ENCODE results near the gene PRKCA.

Gene PRKCA

DNA sequence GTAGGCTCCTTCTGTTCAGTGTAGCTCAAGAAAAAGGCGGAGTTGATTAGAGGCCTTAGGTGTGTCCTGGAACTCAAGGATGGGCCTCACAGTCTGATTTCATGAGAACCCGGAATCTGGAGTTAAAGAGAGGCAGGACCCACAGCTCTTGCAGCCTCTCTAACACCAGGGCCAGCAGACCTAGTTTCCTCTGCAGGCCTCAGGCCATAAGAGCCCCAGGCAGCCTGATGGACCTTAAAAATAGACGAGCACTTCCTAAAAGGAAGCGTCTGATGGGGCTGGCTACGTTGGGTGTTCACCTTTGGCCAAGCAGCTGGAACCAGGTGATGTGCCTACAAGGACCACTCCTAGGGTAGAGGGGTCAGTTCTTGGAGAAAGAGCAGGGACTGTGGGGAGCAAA lies 540.1 kb downstream of the PRKCA start:
- no peaks in the 10 kb centered on the region for H3K36me3 ChIP-seq (ENCODE audit: insufficient read depth, low read length)
- no peak overlapping the region for H3K4me3 ChIP-seq
- no peaks in the 10 kb centered on the region for H3K9me3 ChIP-seq (ENCODE audit: low read depth, low read length)
- H3K9ac ChIP-seq (ENCODE audit: insufficient read length): no peak overlapping the region
- no peak overlapping the region for H3K27ac ChIP-seq
- TF ChIP-seq EZH2 (IDR thresholded peaks at IDR 0.05) (no peak), POLR2AphosphoS5 (IDR thresholded peaks at IDR 0.05; ENCODE audit: borderline replicate concordance, low read depth, low read length) (no peak), FOXP2 (optimal IDR thresholded peaks at IDR 0.05; ENCODE audit: control extremely low read depth, extremely low read length, insufficient read depth) (no peak)
- no peak for DNase-seq (ENCODE audit: low read depth, low spot score)

DNA sequence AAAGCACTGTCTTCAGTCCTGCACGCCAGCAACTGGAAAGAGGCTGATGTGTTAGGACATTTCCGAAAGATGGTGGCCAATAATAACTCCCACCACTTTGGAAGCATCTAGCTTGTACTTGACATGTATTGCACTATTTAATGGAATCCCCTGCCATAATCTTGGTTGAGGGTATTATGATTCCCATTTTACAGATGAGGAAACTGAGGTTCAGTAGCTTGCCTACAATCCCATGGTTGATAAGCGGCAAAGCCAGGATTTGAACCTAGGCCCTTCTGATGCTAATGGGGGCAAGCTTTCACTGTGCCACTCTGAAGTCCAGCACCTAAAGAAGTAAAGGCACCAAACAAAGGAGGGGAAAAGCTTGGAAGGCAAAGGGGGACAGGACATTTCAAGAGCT lies 540.5 kb downstream of the PRKCA start:
- TF ChIP-seq POLR2AphosphoS5 (IDR thresholded peaks at IDR 0.05; ENCODE audit: borderline replicate concordance, low read depth, low read length) (no peak), FOXP2 (optimal IDR thresholded peaks at IDR 0.05; ENCODE audit: control extremely low read depth, extremely low read length, insufficient read depth) (no peak), EZH2 (IDR thresholded peaks at IDR 0.05) (no peak)
- Histone ChIP-seq H3K36me3 (ENCODE audit: insufficient read depth, low read length) (no peaks in the 10 kb centered on the region), H3K27ac (no peak overlapping the region), H3K9ac (ENCODE audit: insufficient read length) (no peak overlapping the region), H3K9me3 (ENCODE audit: low read depth, low read length) (no peaks in the 10 kb centered on the region), H3K4me3 (no peak overlapping the region)
- no peak for DNase-seq (ENCODE audit: low read depth, low spot score)

DNA sequence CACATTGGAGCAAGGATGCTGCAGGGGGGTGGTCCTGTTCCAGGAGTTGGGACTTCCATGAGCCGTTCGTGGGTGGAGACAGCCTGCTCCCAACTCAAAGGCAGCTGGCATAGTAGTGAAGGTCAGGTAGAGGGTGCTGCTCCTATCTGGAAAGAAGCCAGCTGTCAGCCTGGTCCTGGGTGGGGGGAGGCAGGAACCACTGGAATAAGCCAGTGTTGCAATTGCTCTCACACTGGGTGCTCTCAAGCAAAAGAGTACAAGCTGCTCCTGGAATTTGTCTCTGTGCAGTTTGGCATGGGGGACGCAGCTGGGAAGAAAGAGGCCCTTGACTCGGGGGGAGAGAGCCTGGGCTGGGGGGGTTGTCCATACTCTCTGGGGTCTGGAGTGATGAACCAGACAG lies 541.2 kb downstream of the PRKCA start:
- Histone ChIP-seq H3K4me3 (no peak overlapping the region), H3K27ac (no peak overlapping the region), H3K36me3 (ENCODE audit: insufficient read depth, low read length) (no peaks in the 10 kb centered on the region), H3K9me3 (ENCODE audit: low read depth, low read length) (no peaks in the 10 kb centered on the region), H3K9ac (ENCODE audit: insufficient read length) (no peak overlapping the region)
- no peak for TF ChIP-seq POLR2AphosphoS5 (IDR thresholded peaks at IDR 0.05; ENCODE audit: borderline replicate concordance, low read depth, low read length)
- TF ChIP-seq EZH2 (IDR thresholded peaks at IDR 0.05): no peak
- TF ChIP-seq FOXP2 (optimal IDR thresholded peaks at IDR 0.05; ENCODE audit: control extremely low read depth, extremely low read length, insufficient read depth): no peak
- DNase-seq (ENCODE audit: low read depth, low spot score): no peak

DNA sequence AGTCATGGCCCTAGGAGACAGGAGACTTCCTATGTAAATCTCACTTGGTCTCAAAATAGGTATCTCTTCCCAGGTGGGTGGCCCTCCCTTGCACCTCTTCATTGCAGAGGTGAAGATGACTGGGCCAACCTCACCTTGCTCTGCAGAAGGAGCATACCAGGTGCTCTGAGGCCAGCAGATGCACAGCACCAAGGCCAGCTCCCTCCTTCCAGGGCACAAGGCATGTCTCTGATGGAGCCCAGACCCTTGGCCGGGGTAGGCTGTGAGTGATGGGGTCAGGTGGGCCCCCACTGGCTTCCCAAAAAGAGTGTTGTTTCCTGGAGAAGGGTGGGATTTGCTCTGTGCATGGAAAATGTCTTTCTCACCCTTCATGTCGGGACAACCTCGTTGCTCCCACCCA lies 545.3 kb downstream of the PRKCA start:
- Histone ChIP-seq H3K9ac (ENCODE audit: insufficient read length) (no peak overlapping the region), H3K4me3 (no peak overlapping the region), H3K9me3 (ENCODE audit: low read depth, low read length) (no peaks in the 10 kb centered on the region), H3K27ac (no peak overlapping the region), H3K36me3 (ENCODE audit: insufficient read depth, low read length) (no peaks in the 10 kb centered on the region)
- no peak for DNase-seq (ENCODE audit: low read depth, low spot score)
- TF ChIP-seq POLR2AphosphoS5 (IDR thresholded peaks at IDR 0.05; ENCODE audit: borderline replicate concordance, low read depth, low read length) (no peak), FOXP2 (optimal IDR thresholded peaks at IDR 0.05; ENCODE audit: control extremely low read depth, extremely low read length, insufficient read depth) (no peak), EZH2 (IDR thresholded peaks at IDR 0.05) (no peak)

DNA sequence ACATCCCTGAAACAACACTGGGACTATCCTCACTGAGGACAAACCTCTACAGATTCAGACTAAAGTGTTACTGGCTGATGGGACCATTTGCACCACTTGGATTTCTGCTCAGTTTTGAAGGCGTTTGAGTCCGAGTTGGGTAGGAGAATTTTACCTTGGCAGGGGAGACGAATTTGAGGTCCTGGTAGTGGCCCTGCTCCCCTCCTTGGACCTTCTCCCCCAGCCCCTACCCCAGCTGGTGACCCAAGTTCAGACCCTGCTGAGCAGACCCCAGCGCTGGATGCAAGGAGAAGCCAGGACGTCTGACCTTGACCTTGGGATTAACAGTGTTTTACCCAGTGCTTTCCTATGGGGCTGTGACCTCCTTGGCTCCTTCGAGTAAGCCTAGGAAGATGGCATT lies 546.1 kb downstream of the PRKCA start:
- no peak for TF ChIP-seq EZH2 (IDR thresholded peaks at IDR 0.05)
- no peak overlapping the region for H3K4me3 ChIP-seq
- H3K9me3 ChIP-seq (ENCODE audit: low read depth, low read length): no peaks in the 10 kb centered on the region
- DNase-seq (ENCODE audit: low read depth, low spot score): no peak
- no peak overlapping the region for H3K9ac ChIP-seq (ENCODE audit: insufficient read length)
- H3K36me3 ChIP-seq (ENCODE audit: insufficient read depth, low read length): no peaks in the 10 kb centered on the region
- H3K27ac ChIP-seq: no peak overlapping the region

DNA sequence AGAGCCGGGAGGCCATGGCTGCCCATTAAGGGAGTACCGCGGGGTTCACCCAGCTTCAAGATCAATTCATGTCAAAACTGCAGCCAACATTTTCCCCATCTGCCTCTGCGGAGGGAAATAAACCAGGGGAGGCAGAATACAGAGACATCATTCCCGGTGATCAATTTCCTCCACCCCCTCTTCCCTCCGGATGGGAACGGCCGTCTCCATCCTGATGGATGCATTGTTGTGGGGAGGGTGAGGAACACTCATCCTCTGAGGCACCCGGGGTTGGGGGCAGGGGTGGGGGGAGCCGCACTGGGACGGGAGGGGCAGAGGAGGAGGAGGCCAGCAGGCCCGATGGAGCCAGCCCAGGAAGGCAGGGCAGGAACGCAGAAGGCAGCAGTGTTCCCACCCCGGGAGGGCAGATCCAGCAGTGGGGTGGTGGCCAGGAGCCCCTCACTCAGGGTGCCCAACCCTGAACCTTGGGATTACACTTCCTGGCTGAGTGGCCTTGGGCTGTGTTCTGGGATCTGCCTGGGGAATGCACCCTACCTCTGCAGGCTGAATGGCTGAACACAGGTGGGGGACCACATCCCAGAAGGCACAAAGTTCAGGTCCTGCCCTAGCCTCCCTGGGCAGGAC lies 546.7 kb downstream of the PRKCA start:
- no peak for TF ChIP-seq POLR2AphosphoS5 (IDR thresholded peaks at IDR 0.05; ENCODE audit: borderline replicate concordance, low read depth, low read length)
- no peak for TF ChIP-seq FOXP2 (optimal IDR thresholded peaks at IDR 0.05; ENCODE audit: control extremely low read depth, extremely low read length, insufficient read depth)
- no peak for TF ChIP-seq EZH2 (IDR thresholded peaks at IDR 0.05)
- no peak for DNase-seq (ENCODE audit: low read depth, low spot score)
- no peak overlapping the region for H3K27ac ChIP-seq
- H3K9me3 ChIP-seq (ENCODE audit: low read depth, low read length): no peaks in the 10 kb centered on the region
- H3K9ac ChIP-seq (ENCODE audit: insufficient read length): no peak overlapping the region
- no peaks in the 10 kb centered on the region for H3K36me3 ChIP-seq (ENCODE audit: insufficient read depth, low read length)
- H3K4me3 ChIP-seq: no peak overlapping the region

DNA sequence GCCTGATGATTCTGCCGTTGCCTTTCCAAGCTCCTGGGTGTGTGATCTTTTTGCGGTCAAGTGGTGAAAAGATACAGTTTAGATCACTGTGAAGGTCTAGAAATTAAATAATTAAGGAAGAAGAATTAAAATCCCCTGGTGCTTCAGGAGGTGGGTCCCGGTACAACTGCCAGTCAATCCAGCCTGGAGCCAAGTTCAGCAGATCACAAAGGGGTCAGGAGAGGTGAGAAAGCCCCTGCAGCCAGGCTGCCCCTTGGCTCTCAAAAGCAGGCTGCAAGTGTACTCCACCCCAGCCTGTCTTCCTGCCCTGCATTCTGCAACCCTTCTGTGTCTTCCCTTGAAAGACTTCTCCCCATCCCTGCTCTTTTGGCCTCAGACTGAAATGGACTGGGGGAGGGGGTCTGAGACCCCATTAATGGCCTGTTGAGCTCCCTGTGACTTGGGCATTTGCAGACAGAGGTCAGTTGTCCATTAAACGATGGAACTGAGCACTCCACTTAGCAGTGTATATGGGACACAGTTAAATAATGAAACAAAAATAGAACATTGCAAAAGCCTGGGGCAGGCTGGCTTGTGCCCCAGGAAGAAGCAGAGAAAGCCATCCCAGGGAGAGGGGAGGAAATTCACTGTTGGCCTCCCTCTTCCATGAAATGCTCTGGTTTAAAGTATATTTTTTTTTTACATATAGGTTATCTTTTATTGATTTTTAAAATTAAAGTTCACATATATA lies 547.6 kb downstream of the PRKCA start:
- no peak for DNase-seq (ENCODE audit: low read depth, low spot score)
- TF ChIP-seq EZH2 (IDR thresholded peaks at IDR 0.05) (no peak), FOXP2 (optimal IDR thresholded peaks at IDR 0.05; ENCODE audit: control extremely low read depth, extremely low read length, insufficient read depth) (no peak), POLR2AphosphoS5 (IDR thresholded peaks at IDR 0.05; ENCODE audit: borderline replicate concordance, low read depth, low read length) (no peak)
- no peaks in the 10 kb centered on the region for H3K36me3 ChIP-seq (ENCODE audit: insufficient read depth, low read length)
- H3K27ac ChIP-seq: no peak overlapping the region
- H3K9ac ChIP-seq (ENCODE audit: insufficient read length): no peak overlapping the region
- no peaks in the 10 kb centered on the region for H3K9me3 ChIP-seq (ENCODE audit: low read depth, low read length)
- H3K4me3 ChIP-seq: no peak overlapping the region

DNA sequence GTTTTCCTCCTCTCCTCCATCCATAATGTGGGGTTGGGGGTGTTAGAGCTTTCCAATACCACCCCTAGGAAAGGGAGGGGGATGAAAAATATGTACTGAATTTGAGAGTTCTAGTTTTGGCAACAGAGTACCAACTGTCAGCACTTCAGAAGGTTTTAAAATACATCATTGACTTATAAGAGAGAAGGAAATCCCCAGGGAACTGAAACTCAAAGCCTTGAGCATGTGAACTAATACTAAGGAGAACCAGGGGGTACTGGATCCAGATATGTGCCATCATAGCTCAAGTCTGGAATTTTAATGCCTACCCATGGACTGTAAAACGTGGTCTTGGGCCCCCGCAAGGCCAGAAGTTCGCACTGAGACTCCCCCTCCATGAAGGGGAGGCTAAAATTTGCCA lies 548.3 kb downstream of the PRKCA start:
- no peak for DNase-seq (ENCODE audit: low read depth, low spot score)
- Histone ChIP-seq H3K9ac (ENCODE audit: insufficient read length) (no peak overlapping the region), H3K9me3 (ENCODE audit: low read depth, low read length) (no peaks in the 10 kb centered on the region), H3K36me3 (ENCODE audit: insufficient read depth, low read length) (no peaks in the 10 kb centered on the region), H3K27ac (no peak overlapping the region), H3K4me3 (no peak overlapping the region)
- TF ChIP-seq FOXP2 (optimal IDR thresholded peaks at IDR 0.05; ENCODE audit: control extremely low read depth, extremely low read length, insufficient read depth): no peak
- no peak for TF ChIP-seq EZH2 (IDR thresholded peaks at IDR 0.05)
- no peak for TF ChIP-seq POLR2AphosphoS5 (IDR thresholded peaks at IDR 0.05; ENCODE audit: borderline replicate concordance, low read depth, low read length)

DNA sequence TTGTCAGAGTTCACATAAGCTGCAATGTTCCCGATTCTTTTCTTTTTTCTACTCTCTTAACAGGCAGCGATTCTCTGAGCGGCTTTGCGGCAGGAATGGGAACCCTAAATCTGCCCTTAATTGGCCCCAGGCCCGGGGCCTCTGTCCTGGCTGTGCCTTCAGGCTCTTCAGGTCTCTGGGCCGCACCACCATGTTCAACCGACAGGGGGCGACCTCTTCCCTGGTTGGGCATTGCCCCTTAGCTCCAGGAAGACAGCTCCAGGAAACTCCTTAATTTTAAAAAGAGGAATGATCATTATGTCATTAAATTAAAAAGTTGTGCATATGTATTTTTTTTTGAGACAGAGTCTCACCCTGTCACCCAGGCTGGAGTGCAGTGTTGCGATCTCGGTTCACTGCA lies 552.8 kb downstream of the PRKCA start:
- TF ChIP-seq EZH2 (IDR thresholded peaks at IDR 0.05): no peak
- TF ChIP-seq FOXP2 (optimal IDR thresholded peaks at IDR 0.05; ENCODE audit: control extremely low read depth, extremely low read length, insufficient read depth): no peak
- TF ChIP-seq POLR2AphosphoS5 (IDR thresholded peaks at IDR 0.05; ENCODE audit: borderline replicate concordance, low read depth, low read length): no peak
- no peak for DNase-seq (ENCODE audit: low read depth, low spot score)
- H3K27ac ChIP-seq: no peak overlapping the region

More for the DNA sequence above, 552.8 kb downstream of the PRKCA start:
- H3K36me3 ChIP-seq (ENCODE audit: insufficient read depth, low read length): no peaks in the 10 kb centered on the region
- H3K4me3 ChIP-seq: no peak overlapping the region
- no peaks in the 10 kb centered on the region for H3K9me3 ChIP-seq (ENCODE audit: low read depth, low read length)
- H3K9ac ChIP-seq (ENCODE audit: insufficient read length): no peak overlapping the region

Data from SK-N-MC (cell line).